HuH-7.5 (cell line): ENCODE data around the gene PHLPP2.
A peak's percentile ranks its signal among the peaks of the same experiment; 100 is the strongest.

Source experiments
- DNase-seq: peaks from one replicate; pipeline ENCODE4 v3.0.0; 2011; ENCODE audit warnings: low spot score

PHLPP2 gene

GRCh38 chr16:71670537-71670936 is 54.0 kb downstream of the PHLPP2 start:
- peak; percentile 39 for DNase-seq

DNA sequence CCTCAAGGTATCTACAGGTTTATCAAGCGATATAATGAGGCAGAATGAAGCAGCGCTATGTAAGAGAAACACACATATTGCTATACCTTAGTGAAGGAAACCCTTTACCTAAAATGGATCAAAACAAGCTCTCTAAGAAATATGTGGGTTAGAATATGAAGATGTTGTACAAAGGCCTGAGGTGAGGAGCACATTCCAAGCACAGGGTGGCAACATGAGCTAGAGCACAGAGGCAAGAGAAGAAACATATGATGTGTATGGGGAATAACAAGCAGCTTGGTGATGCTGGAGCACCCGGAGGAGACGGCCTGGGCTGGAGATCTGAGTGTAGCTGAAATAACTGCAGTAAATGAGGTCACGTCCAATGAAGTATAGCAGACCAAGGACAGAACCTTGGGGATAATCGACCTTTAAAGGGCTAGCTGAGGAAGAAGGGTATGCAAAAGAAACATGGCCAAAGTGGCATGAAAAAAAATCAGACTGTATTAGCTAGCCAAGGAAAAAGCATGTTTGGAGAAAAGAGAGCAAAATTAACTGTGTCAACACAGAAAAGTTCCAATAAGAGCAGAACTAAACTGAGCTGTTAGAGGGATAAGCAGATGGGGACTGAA is 54.5 kb downstream of the PHLPP2 start:
- DNase-seq, result no peak

GRCh38 chr16:71666928-71667707 is 57.4 kb downstream of the PHLPP2 start:
- DNase-seq, result peak; percentile 41

- no peak for DNase-seq
Measured at GRCh38 chr16:71666264-71666663, 58.2 kb downstream of the PHLPP2 start.

DNA sequence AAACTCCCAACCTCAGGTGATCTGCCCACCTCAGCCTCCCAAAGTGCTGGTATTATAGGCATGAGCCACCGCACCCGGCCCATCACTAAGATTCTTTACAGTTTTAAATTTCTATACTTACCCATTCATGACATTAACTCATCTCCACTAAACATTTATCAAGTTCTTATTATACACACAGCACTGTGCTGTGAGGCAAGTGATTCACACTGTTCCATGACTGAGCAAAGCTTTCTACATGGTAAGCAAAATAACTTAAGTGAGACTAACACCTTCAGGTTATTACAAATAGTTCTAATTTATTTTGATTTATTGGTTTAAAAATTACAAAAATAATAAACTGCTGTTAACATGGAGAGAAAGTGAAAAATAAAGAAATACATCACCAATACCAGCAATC is 65.0 kb downstream of the PHLPP2 start:
- DNase-seq, result no peak

GRCh38 chr16:71658771-71659170 is 65.7 kb downstream of the PHLPP2 start:
- DNase-seq, result no peak

DNA sequence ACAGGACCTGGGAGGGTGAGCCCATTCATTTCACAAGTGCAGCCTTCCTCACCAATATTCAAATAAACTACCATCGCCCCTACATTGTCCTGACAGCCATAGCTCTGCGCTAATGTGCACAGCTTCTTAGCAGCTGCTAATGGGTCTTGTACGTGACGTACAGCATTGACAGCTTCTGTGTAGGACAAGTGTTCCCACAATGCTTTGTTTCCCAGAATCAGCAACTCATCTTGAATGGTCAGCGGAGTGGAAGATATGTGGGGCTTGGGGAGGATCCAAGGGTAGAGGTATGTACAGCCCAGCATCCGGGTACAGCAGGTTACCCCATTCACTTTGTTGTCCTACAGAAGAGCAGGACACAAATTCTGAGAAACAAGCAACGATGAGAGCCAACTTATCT is 74.8 kb downstream of the PHLPP2 start:
- DNase-seq, result no peak

GRCh38 chr16:71648921-71649320 is 75.6 kb downstream of the PHLPP2 start:
- DNase-seq, result no peak

DNA sequence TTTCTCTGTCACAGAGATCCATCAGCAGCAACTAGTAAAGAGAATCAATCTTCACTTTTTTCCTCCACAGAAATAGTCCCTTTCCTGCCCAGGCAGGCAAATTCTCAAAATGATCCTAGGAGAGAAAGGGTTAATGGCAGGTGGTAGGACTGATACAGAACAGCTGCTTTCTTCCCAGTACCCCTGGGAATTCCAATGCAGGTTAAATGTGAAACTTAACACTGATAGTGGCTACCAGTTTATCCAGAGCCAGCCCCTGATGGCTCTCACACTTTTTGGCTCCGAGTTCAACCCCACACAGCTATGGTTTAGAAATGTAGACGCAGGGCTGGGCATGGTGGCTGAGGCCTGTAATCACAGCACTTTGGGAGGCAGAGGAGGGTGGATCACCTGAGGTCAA is 76.3 kb downstream of the PHLPP2 start:
- no peak for DNase-seq

- no peak for DNase-seq
Measured at GRCh38 chr16:71647391-71647790, 77.1 kb downstream of the PHLPP2 start.

GRCh38 chr16:71645450-71645849 is 79.1 kb downstream of the PHLPP2 start:
- peak; percentile 73 for DNase-seq

DNA sequence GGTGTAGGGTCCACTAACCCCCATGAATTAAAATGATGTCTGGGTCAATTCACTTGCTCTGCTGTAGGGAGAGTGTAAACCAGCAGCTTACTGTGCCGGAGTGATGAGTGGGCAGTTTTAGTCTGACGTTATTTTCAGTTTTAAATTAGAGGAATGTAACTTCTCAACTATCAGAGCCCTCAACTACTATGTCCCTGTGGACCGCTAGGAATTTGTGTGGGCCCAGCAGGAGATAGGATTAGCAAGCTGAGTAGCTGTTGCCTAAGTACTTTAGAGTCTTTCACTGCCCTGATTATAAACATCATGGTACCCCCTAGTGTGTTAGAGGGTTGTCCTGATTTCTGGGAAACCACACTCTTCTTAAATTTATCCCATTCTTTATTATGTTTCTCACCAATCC is 87.1 kb downstream of the PHLPP2 start:
- no peak for DNase-seq

- no peak for DNase-seq
Measured at GRCh38 chr16:71635632-71636031, 88.9 kb downstream of the PHLPP2 start.

GRCh38 chr16:71631776-71632175 is 92.7 kb downstream of the PHLPP2 start:
- no peak for DNase-seq

GRCh38 chr16:71630808-71631207 is 93.7 kb downstream of the PHLPP2 start:
- DNase-seq, result no peak

GRCh38 chr16:71629278-71630016 is 95.1 kb downstream of the PHLPP2 start:
- DNase-seq, result no peak

GRCh38 chr16:71628810-71629209 is 95.7 kb downstream of the PHLPP2 start:
- DNase-seq, result no peak

DNA sequence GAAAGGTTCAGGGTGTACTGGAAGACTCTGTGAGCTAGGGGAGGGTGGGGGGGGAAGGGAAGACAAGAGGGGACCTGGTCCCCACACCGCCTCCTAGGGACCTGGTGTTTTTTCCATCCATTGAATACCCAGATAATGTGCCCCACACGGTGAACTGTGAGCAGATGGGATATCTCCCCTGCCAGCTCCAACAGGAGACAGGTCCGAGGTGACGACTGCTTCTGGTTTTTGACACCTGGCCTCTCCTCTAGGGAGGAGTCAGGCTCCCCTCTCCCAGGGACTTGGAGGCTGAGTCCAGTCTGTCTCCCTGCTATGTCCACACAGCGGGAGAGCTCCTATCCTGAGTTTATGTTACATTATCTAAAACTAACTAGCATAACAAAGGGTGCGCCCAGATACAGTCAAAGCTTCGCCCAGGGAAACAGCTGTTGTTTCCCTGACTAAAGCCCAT is 96.7 kb downstream of the PHLPP2 start:
- DNase-seq, result peak; percentile 19

- DNase-seq, result peak; percentile 42
Measured at GRCh38 chr16:71626858-71627213, 97.7 kb downstream of the PHLPP2 start.

DNA sequence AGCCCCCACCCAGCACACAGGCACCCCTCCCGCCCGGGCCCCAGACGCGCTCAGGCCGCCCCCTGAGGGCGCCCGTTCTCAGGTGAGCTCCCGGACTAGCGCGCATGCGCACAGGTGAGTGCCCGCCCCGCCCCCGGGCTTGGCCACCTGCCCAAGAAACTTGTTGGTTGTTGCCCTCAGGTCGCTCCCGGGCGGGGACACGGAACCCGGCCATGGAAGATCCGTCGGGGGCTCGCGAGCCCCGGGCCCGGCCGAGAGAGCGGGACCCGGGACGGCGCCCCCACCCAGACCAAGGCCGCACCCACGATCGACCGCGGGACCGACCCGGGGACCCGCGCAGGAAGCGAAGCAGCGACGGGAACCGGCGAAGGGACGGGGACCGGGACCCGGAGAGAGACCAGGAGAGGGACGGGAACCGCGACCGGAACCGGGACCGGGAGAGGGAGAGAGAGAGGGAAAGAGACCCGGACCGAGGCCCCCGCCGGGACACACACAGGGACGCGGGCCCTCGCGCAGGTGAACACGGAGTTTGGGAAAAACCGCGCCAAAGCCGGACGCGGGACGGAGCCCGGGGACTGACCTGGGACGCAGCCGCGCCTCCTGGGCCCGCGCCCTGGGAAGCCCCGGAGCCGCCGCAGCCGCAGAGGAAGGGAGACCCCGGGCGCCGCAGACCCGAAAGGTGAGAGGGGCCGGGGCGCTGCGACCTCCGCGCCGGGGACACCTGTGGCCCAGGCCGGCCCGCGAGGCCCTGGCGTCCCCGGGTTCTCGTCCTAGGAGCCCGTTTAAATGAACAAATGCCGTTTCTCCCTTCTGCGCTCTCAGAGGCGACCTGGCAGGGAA is 98.3 kb downstream of the PHLPP2 start, which contains the start of gene MARVELD3:
Gene MARVELD3 (plus strand): TSS at position 167 of the 840 bp plus-strand sequence. CDS start 46 bp downstream, at position 213.
- DNase-seq, result peak; percentile 79

GRCh38 chr16:71625113-71625850 is 99.2 kb downstream of the PHLPP2 start:
- no peak for DNase-seq
